SIG-M5 (cell line): ENCODE measurements around the gene CCIN.
"Not testable (repeated sequence)": the region's sequence is repeated elsewhere in the genome, so short reads cannot be mapped to it uniquely, and the experiment has no call there.

Experiments used
- DNase-seq: peaks from one replicate; lab custom pipeline; 2025; lab: John Stamatoyannopoulos, UW

Gene CCIN

DNA sequence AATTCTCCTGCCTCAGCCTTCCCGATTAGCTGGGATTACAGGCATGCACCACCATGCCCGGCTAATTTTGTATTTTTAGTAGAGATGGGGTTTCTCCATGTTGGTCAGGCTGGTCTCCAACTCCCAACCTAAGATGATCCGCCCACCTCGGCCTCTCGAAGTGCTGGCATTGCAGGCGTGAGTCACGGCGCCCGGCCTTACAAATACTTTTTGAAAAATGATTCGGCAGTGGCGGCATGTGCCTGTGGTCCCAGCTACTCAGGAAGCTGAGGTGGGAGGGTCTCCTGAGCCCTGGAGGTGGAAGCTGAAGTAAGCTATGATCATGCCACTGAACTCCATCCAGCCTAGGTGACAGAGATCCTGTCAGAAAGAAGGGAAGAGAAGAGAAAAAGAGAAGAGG, 9.1 kb upstream of the CCIN start:
- DNase-seq = not testable (repeated sequence)

DNA sequence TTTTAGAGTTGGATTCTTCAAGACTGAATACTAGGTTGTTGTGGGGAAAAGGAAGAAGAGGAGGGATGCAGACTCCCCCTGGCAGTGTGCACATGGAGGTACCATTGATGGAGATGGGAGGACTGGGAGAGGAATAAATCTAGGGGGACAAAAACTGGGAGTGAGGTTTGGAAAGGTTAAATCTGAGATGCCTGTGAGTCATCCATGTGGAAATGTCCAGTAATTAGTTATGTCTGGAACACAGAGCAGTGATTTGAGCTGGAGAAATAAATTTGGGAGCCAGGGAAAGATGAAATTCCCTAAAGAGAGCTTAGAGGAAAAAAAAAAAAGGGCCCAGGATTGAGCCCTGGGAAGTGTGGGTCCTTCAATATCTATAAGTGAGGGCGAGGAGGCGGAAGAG, 8.0 kb upstream of the CCIN start:
- no peak for DNase-seq

DNA sequence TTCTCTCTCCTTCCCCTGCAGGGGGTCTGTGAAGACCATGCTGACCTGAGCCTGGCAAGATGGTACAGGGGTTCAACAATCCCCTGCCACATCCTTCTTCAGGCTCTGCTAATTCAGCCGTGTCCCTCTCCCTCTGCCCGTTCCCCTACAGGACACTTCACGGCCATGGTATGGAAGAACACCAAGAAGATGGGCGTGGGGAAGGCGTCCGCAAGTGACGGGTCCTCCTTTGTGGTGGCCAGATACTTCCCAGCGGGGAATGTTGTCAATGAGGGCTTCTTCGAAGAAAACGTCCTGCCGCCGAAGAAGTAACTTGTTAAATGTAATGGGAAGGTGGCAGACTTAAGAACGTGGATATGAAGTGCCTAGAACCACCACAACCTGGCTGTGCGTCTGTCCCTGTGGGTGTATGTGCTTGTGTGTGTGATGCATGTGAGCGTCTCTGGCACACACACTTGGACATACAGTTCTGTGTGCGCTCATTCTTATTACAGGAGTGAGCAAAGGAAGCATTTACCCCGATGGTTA, 6.9 kb upstream of the CCIN start:
- DNase-seq = no peak

DNA sequence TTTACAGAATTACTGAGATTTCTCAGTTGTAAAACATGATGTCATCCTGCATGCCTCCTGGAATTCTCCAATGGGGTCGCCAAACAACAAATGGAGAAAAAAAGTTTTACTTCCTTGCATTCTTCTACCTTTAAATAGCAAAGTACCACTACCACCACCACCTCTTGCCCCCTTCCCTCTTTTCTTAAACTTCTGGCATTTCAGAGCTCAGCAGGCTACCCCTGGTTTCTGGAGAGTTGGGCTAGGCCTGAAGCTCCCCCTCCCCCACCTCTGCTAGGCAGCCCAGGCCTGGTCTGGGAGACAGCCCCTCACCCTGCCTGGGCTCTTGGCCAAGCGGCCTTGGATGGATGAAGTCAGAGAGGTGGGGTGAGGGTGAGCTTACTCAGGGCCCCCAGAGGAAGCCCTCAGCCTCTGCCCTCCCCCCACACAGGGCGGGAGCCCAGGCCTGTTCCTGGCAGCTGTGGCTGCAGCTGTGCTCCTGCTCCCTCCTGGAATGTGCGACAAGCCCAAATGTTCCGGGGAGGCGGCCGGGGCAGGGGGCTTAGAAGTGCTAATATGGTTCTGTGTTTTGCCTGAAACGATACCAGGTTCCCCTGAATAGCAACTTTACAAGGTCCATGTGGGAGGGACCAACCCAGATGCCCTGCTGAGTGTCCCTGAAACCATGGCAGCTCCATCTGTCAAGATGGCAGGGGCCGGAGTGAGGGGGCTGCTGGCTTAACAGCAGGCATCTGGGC, 6.0 kb upstream of the CCIN start:
- no peak for DNase-seq

DNA sequence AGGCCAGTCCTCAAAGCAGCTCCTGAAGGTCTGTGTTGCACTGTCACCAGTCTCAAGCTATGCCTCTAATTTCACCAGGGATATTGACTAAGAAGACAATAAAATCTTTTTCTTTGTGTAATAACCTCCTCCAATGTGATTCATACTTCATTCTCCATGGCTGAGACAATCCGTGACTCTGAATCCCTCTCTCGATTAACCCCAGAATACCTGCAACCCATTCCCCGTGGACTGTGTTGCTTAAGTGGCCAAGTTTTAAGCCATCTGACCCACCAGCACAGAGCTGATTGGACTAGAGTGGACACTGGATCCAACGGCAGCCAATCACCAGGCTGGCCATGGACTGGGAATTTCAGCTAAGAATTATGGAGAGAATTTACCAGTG, 5.4 kb upstream of the CCIN start:
- DNase-seq = no peak

DNA sequence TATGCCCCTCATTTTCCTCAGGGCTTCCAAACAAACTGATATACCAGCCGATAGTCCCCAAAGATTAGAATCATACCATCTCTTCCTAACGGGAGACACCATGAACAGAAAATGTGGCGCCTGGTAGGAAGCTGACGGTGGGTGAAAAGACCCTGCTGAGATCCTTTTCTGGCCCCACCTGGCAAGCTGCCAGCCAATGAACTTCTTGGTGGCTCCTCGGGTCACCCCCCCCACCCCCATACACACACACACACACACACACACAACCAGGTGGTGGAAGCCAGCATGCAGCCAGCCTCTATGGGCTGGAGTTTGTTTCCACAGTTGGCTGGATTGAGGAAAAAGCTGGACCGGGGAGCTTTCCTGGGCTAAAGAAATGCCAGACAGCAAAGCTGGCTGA, 4.8 kb upstream of the CCIN start:
- DNase-seq = no peak

DNA sequence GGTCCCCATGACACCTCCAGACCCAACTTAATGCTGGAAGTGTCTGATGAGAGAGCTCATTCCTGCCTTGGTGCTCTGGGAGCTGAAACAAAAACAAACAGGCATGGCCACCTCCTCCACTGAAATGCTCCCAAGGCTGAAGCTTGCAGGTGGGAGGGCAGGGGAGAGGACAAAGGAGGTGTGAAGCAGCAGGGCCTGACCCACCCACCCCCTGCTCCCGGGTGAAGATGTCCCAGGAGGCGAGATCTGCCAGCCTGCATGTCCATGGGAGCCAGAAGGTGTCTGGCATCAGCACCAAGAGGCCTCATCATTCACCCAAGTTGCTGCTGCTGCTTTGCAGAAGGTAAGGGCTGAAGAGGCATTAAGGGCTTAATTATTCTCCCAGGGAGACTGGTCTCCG, 4.2 kb upstream of the CCIN start:
- DNase-seq = no peak

DNA sequence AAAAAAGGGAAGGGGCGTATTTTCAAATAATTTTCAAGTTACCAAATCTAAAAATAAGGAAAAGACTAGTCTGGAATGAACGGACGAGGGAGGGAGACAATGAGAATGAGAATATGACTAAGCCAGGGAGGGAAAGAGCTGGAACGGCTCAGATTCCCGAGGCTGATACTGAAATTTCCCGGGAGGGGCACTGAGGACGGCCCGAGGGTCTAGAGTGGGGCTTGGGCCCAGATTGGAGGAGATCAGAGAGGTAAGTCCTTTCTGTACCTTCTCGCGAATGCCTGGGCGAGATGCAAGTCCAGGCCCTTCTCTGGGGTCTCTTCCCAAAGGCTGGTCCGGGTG, 3.4 kb upstream of the CCIN start:
- DNase-seq = no peak

DNA sequence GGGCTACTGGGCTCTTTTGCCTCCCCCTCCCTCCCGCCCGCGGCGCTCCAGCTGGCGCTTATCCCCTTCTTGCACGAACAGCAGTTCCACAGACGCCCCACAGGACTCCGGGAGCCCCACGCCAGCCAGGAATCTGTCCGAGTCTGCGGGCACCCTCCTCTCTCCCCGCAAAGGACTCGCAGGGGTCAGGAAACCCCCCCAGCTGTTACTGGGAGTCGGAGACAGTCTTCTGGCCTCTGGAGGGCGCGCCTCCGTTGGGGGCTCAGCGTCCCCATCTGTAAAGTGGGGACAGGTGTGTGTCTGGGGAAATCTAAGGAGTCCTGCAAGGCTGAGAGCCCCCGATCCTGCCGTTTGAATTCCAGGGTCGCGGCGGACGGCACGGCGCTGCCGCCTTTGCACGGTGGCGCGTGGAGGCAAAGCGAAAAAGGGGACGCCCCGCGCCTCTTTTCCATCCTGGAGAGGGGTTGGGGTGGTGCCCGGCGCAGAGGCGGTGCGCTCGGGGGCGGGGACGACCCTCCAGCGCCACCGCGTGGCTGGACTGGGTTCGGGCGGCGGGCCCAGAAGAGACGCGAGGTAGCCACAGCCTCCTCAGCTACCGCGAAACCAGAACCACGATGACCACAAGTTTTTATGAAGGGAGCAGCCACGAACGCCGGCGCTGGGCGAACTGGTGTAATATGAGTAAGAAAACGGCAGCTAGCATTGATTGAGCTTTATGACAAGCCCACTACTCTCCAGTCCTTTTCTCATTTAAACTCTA, 2.8 kb upstream of the CCIN start:
- DNase-seq = peak; percentile 22

DNA sequence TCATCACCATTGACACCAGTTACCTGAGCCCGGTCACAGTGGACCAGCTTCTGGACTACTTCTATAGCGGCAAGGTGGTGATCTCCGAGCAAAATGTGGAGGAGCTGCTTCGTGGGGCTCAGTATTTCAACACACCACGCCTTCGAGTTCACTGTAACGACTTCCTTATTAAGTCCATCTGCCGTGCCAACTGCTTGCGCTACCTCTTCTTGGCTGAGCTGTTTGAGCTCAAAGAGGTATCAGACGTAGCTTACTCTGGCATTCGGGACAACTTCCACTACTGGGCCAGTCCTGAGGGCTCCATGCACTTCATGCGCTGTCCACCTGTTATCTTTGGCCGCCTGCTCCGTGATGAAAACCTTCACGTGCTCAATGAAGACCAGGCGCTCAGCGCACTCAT, 520 bp downstream of the CCIN start:
- no peak for DNase-seq

DNA sequence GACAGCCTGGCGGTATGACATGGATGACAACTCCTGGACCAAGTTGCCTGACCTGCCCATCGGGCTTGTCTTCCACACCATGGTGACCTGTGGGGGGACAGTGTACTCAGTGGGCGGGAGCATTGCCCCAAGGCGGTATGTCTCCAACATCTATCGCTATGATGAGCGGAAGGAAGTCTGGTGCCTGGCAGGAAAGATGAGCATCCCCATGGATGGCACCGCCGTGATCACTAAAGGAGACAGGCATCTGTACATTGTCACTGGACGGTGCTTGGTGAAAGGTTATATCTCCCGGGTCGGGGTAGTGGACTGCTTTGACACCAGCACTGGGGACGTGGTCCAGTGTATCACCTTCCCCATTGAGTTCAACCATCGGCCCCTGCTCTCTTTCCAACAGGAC, 1.3 kb downstream of the CCIN start:
- DNase-seq = no peak

DNA sequence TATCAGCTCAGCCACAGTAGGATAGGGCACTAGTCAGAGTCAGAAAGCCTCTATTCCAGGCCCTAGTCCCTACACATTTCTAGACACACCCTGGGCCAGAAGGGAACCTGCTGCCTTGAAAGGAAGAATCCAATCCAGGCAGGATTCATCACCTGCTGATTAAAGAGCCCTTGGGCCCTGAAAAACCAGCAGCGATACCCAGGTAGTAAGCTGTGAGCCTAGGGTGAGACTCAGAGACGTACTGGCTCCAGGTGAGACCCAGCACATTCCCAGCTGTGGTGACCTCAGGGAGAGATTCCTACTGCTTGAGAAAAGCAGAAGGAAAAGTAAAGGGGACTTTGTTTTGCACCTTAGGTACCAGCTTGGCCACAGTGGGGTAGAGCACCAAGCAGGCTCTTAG, 4.7 kb downstream of the CCIN start:
- no peak for DNase-seq

DNA sequence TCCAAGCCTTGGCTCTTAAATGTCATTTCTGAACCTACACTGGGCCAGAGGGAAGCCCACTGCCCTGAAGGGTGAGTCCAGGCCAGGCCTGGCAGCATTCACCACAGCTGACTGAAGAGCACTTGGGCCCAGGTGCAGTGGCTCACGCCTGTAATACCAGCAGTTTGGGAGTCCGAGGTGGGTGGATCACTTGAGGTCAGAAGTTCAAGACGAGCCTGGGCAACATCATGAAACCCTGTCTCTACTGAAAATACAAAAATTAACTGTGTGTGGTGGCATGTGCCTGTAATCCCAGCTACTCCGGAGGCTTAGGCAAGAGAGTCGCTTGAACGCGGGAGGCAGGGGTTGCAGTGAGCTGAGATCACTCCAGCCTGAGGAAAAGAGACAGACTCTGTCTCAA, 5.1 kb downstream of the CCIN start:
- DNase-seq = no peak

DNA sequence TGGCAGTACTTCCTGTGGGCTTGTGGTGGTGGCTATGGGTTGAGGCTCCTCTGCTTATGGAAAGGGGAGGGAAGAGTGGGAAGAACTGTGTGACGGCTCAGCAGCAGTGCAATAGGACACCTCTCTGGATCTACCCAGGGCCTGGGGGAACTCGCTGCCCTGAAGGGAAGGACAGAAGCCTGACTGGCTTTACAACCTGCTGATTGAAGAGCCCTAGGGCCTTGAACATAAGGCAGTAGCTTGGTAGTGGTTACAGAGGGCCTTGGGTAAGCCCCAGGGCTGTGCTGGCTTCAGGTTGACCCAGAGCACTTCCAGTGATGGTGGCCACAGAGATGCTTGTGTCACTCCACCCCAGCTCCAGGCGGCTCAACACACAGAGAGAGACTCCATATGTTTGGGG, 5.5 kb downstream of the CCIN start:
- DNase-seq = no peak

DNA sequence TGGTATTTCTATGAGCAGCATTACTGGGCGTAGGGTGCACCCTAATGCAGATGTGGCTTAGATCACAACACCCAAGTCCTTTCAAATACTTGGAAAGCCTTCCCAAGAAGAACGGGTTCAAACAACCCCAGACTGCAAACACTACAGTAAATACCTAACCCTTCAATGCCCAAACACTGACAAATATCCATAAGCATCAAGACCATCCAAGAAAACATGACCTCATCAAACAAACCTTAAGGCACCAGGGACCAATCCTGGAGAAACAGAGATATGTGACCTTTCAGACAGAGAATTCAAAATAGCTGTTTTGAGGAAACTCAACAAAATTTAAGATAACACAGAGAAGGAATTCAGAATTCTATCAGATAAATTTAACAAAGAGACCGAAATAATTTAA, 6.0 kb downstream of the CCIN start:
- DNase-seq = not testable (repeated sequence)

DNA sequence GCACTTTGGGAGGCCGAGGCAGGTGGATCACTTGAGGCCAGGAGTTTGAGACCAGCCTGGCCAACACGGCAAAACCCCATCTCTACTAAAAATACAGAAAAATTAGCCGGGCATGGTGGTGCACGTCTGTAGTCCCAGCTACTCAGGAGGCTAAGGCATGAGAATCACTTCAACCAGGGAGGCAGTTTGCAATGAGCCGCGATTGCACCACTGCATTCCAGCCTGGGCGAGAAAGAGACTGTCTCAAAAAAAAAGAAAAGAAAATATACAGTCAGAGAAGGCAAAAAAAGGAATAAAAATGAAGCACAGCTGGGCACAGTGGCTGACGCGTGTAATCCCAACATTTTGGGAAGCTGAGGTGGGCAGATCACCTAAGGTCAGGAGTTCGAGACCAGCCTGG, 7.3 kb downstream of the CCIN start:
- DNase-seq = not testable (repeated sequence)

DNA sequence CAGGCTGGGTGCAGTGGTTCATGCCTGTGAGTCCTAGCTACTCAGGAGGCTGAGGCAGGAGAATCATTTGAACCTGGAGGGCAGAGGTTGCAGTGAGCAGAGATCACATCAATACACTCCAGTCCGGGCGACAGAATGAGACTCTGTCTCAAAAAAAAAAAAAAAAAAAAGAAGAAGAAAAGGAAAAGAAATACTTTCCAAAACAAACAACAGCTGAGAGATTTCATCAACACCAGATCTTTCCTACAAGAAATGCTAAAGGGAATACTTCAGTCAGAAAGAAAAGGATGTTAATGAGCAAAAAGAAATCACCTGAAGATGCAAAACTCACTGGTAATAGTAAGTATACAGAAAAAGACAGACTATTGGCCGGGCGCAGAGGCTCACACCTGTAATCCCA, 8.4 kb downstream of the CCIN start:
- no peak for DNase-seq

DNA sequence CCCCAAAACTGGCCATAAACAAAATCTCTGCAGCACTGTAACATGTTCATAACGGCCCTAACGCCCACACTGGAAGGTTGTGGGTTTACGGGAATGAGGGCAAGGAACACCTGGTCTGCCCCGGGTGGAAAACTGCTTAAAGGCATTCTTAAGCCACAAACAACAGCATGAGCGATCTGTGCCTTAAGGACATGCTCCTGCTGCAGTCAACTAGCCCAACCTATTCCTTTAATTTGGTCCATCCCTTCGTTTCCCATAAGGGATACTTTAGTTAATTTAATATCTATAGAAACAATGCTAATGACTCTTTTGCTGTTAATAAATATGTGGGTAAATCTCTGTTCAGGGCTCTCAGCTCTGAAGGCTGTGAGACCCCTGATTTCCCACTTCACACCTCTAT, 11.1 kb downstream of the CCIN start:
- DNase-seq = not testable (repeated sequence)

DNA sequence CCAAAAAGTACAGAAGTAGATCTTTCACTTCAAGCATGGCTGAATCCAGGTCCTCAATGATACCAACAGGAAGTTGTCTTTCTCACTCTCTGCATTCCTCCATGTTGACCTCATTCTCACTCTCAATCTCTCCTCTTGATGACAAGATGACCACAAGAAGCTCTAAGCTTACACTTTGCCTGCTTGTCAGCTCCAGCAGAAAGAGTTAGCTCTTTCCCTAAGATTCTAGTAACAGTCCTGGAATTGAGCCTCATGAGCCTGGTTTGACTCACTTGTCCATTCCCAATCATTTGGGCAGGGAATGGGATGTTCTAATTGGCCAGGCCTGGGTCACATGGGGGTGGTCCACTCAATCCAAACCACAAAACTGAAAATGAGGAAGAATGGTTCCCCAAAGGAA, 18.2 kb downstream of the CCIN start:
- no peak for DNase-seq

DNA sequence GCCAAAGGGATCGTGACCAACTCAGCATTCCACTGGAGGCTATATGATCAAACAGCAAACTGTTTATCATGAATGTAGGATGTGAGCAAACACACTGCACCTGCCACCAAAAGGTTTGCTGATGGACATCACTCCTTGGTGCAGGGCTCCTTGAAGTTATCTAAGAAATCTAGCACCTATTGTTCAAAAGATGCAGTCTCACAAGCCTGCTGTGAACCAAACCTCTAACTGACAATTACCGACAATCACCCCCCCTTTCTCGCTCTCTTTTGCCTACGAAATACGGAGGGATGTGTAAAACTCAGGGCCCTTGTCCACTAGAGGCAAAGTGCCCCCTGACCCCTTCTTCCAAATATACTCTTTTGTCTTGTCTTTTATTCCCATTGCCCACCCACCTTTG, 19.0 kb downstream of the CCIN start:
- DNase-seq = no peak

DNA sequence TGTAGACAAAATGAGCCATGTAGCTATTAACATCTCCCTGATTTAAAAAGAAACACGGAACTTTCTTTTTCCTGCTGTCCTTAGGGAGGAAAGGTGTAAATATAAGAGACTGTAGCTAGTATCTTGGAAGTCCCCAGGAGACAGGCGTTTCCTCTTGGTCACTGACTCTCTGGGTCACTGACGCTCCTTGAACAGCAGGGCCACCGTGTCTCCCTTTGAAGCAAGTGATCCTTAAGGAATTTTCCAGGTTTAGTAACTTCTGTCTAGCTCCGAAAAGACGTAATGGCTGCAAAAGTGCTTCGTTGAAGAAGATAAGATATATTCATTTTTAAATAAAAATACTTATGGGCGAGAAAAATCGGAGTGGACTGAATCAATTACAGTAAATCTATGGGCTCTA, 20.8 kb downstream of the CCIN start:
- no peak for DNase-seq

DNA sequence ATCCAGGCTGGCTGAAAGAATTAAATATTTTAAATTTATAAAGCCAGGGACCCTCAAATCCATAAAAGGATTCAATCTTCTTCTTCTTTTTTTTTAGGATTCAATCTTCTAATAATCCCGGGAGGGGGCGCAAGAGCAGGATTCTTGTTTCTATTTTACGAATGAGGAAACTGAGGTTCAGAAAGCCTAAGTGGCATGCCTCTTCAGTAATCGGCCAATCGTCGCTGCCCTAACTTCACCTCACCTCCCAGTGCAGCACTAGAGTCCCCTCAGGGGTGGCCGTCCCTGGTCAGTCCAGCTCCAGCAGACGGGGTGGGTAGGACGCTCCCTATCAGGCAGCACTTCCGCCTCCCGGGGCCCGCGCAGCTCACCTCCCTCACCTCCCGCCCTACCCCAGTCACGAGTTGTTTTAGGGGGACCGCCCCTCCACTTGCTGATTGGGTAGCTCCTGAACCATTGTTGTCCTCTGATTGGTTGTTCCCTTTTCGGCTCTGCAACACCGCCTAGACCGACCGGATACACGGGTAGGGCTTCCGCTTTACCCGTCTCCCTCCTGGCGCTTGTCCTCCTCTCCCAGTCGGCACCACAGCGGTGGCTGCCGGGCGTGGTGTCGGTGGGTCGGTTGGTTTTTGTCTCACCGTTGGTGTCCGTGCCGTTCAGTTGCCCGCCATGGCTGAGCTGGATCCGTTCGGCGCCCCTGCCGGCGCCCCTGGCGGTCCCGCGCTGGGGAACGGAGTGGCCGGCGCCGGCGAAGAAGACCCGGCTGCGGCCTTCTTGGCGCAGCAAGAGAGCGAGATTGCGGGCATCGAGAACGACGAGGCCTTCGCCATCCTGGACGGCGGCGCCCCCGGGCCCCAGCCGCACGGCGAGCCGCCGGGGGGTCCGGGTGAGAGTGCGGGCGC, 21.5 kb downstream of the CCIN start, which contains the start of gene CLTA:
Gene CLTA, plus strand, starts transcription at position 534 of the 902 bp plus-strand sequence. Its CDS starts 136 bp downstream, at position 670.
- peak; percentile 96 for DNase-seq

DNA sequence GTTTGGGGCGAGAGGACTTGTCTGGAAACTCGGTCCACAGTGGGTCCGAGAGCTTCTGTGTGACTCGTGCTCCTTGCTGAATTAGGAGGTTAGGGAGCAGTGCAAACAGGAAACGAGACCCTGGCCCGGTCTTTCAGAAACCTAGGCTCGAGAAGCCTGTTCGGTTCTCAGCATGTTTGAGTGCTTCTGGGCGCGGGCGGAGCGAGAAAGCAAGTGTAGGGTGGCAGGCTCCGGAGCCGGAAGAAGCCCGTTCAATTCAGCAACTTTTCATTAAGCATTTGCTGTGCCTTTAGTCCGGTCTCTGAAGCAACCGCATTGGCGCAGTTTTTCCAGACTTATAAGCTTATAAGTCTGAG, 22.1 kb downstream of the CCIN start:
- DNase-seq = no peak
